Measurements from ENCODE around the gene MS4A18.

DNA sequence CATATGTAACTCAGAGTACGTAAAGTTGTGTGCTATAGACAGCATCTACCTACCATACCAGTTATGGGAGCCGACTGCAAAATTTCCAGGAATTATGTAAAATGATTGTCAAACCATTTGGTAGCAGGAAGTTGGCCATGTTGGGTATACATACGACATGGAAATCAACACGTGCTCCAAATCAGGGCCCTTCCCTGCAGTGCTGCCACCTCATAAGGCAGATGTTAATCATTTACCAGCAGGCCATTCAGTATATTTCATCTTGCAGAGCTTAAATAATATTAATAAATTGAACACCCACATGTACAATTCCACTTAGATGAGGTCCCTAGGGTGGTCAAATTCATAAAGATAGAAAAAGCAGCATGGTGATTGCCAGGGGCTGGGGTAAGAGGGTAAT, 9.8 kb downstream of the MS4A18 start:
- TF ChIP-seq, protein P1, sequence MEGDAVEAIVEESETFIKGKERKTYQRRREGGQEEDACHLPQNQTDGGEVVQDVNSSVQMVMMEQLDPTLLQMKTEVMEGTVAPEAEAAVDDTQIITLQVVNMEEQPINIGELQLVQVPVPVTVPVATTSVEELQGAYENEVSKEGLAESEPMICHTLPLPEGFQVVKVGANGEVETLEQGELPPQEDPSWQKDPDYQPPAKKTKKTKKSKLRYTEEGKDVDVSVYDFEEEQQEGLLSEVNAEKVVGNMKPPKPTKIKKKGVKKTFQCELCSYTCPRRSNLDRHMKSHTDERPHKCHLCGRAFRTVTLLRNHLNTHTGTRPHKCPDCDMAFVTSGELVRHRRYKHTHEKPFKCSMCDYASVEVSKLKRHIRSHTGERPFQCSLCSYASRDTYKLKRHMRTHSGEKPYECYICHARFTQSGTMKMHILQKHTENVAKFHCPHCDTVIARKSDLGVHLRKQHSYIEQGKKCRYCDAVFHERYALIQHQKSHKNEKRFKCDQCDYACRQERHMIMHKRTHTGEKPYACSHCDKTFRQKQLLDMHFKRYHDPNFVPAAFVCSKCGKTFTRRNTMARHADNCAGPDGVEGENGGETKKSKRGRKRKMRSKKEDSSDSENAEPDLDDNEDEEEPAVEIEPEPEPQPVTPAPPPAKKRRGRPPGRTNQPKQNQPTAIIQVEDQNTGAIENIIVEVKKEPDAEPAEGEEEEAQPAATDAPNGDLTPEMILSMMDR (IDR thresholded peaks at IDR 0.05; ENCODE audit: poor library complexity) = no peak
- TF ChIP-seq EZH2phosphoT487 (IDR thresholded peaks at IDR 0.05; ENCODE audit: low read depth, severe bottlenecking, unreplicated experiment) = no peak
- TF ChIP-seq EZH2 (IDR thresholded peaks at IDR 0.05; ENCODE audit: borderline replicate concordance) = no peak
